ENCODE results near the gene CZIB. TPM values are rescaled to one million over a fixed set of nuclear protein-coding genes. Genes with fewer than 3 reads are reported as not detected.
"Not testable (repeated sequence)": the region's sequence is repeated elsewhere in the genome, so short reads cannot be mapped to it uniquely, and the experiment has no call there.

CZIB gene
- polyA plus RNA-seq, 1 donor from 2014 or later, result 103 TPM

- Histone ChIP-seq H3K4me3 (ENCODE audit: low read length) (no peak overlapping the region), H3K36me3 (ENCODE audit: insufficient read depth, low read length) (no peaks in the 10 kb centered on the region), H3K9me3 (ENCODE audit: low read length) (peaks cover 5% of the 10 kb centered on the region), H3K9ac (ENCODE audit: low read length) (no peak overlapping the region), H2AFZ (ENCODE audit: low read depth, low read length) (no peak overlapping the region), H4K20me1 (ENCODE audit: insufficient read depth) (no peaks in the 10 kb centered on the region), H3F3A (ENCODE audit: insufficient read depth, low read length, poor library complexity, severe bottlenecking) (no peaks in the 10 kb centered on the region), H3K27ac (ENCODE audit: low read length) (no peak overlapping the region), H3K27me3 (ENCODE audit: insufficient read depth, low read depth, low read length) (no peaks in the 10 kb centered on the region), H3K9me2 (ENCODE audit: insufficient read depth, low read length) (no peaks in the 10 kb centered on the region), H3K79me2 (replicated peaks; ENCODE audit: insufficient read depth, low read length) (no peaks in the 10 kb centered on the region), H3K4me2 (ENCODE audit: low read length) (no peak overlapping the region)
- no peak for TF ChIP-seq CTCF (IDR thresholded peaks at IDR 0.05; ENCODE audit: poor library complexity, severe bottlenecking)
- TF ChIP-seq RAD21 (conservative IDR thresholded peaks at IDR 0.05), result no peak
- TF ChIP-seq, protein P1, sequence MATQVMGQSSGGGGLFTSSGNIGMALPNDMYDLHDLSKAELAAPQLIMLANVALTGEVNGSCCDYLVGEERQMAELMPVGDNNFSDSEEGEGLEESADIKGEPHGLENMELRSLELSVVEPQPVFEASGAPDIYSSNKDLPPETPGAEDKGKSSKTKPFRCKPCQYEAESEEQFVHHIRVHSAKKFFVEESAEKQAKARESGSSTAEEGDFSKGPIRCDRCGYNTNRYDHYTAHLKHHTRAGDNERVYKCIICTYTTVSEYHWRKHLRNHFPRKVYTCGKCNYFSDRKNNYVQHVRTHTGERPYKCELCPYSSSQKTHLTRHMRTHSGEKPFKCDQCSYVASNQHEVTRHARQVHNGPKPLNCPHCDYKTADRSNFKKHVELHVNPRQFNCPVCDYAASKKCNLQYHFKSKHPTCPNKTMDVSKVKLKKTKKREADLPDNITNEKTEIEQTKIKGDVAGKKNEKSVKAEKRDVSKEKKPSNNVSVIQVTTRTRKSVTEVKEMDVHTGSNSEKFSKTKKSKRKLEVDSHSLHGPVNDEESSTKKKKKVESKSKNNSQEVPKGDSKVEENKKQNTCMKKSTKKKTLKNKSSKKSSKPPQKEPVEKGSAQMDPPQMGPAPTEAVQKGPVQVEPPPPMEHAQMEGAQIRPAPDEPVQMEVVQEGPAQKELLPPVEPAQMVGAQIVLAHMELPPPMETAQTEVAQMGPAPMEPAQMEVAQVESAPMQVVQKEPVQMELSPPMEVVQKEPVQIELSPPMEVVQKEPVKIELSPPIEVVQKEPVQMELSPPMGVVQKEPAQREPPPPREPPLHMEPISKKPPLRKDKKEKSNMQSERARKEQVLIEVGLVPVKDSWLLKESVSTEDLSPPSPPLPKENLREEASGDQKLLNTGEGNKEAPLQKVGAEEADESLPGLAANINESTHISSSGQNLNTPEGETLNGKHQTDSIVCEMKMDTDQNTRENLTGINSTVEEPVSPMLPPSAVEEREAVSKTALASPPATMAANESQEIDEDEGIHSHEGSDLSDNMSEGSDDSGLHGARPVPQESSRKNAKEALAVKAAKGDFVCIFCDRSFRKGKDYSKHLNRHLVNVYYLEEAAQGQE (IDR thresholded peaks at IDR 0.05; ENCODE audit: borderline replicate concordance), result no peak
- no peak for TF ChIP-seq TAF1 (IDR thresholded peaks at IDR 0.05; ENCODE audit: low read depth)
- no peak for TF ChIP-seq MXI1 (conservative IDR thresholded peaks at IDR 0.05; ENCODE audit: poor library complexity, severe bottlenecking)
- no peak for TF ChIP-seq EZH2 (IDR thresholded peaks at IDR 0.05; ENCODE audit: borderline replicate concordance, insufficient read depth, low read length, poor library complexity, severe bottlenecking)
- TF ChIP-seq POLR2AphosphoS5 (IDR thresholded peaks at IDR 0.05), result no peak
- TF ChIP-seq EP300 (conservative IDR thresholded peaks at IDR 0.05; ENCODE audit: poor library complexity, severe bottlenecking), result no peak
- TF ChIP-seq SMC3 (conservative IDR thresholded peaks at IDR 0.05; ENCODE audit: poor library complexity), result no peak
These were observed 12.7 kb downstream of the CZIB start for GRCh38 chr1:53207726-53208125.

- H3K4me2 ChIP-seq (ENCODE audit: low read length), result no peak overlapping the region
- no peak overlapping the region for H3K27ac ChIP-seq (ENCODE audit: low read length)
- H3K79me2 ChIP-seq (replicated peaks; ENCODE audit: insufficient read depth, low read length), result no peaks in the 10 kb centered on the region
- no peak overlapping the region for H3K9ac ChIP-seq (ENCODE audit: low read length)
- H3K36me3 ChIP-seq (ENCODE audit: insufficient read depth, low read length), result no peaks in the 10 kb centered on the region
- no peak overlapping the region for H3K4me3 ChIP-seq (ENCODE audit: low read length)
- H3K9me2 ChIP-seq (ENCODE audit: insufficient read depth, low read length), result no peaks in the 10 kb centered on the region
- TF ChIP-seq MXI1 (conservative IDR thresholded peaks at IDR 0.05; ENCODE audit: poor library complexity, severe bottlenecking), result no peak
- no peak for TF ChIP-seq EZH2 (IDR thresholded peaks at IDR 0.05; ENCODE audit: borderline replicate concordance, insufficient read depth, low read length, poor library complexity, severe bottlenecking)
- no peak for TF ChIP-seq POLR2AphosphoS5 (IDR thresholded peaks at IDR 0.05)
- no peaks in the 10 kb centered on the region for H3K27me3 ChIP-seq (ENCODE audit: insufficient read depth, low read depth, low read length)
- H3F3A ChIP-seq (ENCODE audit: insufficient read depth, low read length, poor library complexity, severe bottlenecking), result no peaks in the 10 kb centered on the region
- H3K9me3 ChIP-seq (ENCODE audit: low read length), result peaks cover 5% of the 10 kb centered on the region
- no peak overlapping the region for H2AFZ ChIP-seq (ENCODE audit: low read depth, low read length)
- no peaks in the 10 kb centered on the region for H4K20me1 ChIP-seq (ENCODE audit: insufficient read depth)
These were observed 13.6 kb downstream of the CZIB start for GRCh38 chr1:53206735-53207379.

DNA sequence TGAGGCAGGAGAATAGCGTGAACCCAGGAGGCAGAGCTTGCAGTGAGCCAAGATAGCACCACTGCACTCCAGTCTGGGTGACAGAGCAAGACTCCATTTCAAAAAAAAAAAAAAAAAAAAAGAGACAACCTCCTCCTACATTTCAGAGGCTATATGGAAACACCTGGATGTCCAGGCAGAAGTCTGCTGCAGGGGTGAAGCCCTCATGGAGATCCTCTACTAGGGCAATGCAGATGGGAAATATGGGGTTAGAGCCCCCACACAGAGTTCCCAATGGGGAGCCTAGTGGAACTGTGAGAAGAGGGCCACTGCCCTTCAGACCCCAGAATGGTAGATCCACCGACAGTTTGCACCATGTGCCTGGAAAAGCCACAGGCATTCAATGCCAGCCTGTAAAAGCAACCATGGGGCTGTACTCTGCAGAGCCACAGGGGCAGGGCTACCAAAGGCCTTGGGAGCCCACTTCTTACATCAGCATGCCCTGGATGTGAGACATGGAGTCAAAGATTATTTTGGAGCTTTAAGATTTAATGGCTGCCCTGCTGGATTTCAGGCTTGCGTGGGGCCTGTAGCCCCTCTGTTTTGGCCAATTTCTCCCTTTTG is 14.2 kb downstream of the CZIB start:
- not testable (repeated sequence) for H4K20me1 ChIP-seq (ENCODE audit: insufficient read depth); H3K9ac ChIP-seq (ENCODE audit: low read length); H3K4me3 ChIP-seq (ENCODE audit: low read length); H3K36me3 ChIP-seq (ENCODE audit: insufficient read depth, low read length); H2AFZ ChIP-seq (ENCODE audit: low read depth, low read length); H3K27me3 ChIP-seq (ENCODE audit: insufficient read depth, low read depth, low read length); H3K9me2 ChIP-seq (ENCODE audit: insufficient read depth, low read length); H3K9me3 ChIP-seq (ENCODE audit: low read length); H3K27ac ChIP-seq (ENCODE audit: low read length); H3K4me2 ChIP-seq (ENCODE audit: low read length); H3F3A ChIP-seq (ENCODE audit: insufficient read depth, low read length, poor library complexity, severe bottlenecking); H3K79me2 ChIP-seq (replicated peaks; ENCODE audit: insufficient read depth, low read length)

DNA sequence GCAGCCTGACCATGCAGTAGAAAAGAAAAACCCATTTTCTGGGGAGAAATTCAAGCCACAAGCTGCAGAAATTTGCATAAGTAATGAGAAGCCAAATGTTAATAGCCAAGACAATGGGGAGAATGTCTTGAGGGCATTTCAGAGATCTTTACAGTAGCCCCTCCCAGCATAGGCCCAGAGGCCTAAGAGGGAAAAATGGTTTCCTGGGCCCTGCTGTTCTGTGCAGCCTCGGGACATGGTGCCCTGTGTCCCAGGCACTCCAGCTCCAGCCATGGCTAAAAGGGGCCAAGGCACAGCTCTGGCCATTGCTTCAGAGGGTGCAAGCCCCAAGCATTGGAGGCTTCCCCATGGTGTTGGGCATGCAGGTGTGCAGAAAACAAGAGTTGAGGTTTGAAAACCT is 14.9 kb downstream of the CZIB start:
- not testable (repeated sequence) for H3K4me2 ChIP-seq (ENCODE audit: low read length); H3K9ac ChIP-seq (ENCODE audit: low read length); H3K9me2 ChIP-seq (ENCODE audit: insufficient read depth, low read length); H4K20me1 ChIP-seq (ENCODE audit: insufficient read depth); H3F3A ChIP-seq (ENCODE audit: insufficient read depth, low read length, poor library complexity, severe bottlenecking); H3K36me3 ChIP-seq (ENCODE audit: insufficient read depth, low read length); H3K9me3 ChIP-seq (ENCODE audit: low read length); H3K27me3 ChIP-seq (ENCODE audit: insufficient read depth, low read depth, low read length); H3K4me3 ChIP-seq (ENCODE audit: low read length); H2AFZ ChIP-seq (ENCODE audit: low read depth, low read length); H3K27ac ChIP-seq (ENCODE audit: low read length); H3K79me2 ChIP-seq (replicated peaks; ENCODE audit: insufficient read depth, low read length)
